ENCODE measurements around the gene TEAD1.
A peak's percentile ranks its signal among the peaks of the same experiment; 100 is the strongest.

TEAD1 gene

GRCh38 chr11:12885717-12886239 is 211.6 kb downstream of the TEAD1 start:
- no peaks in the 10 kb centered on the region for H3K27me3 ChIP-seq (ENCODE audit: control insufficient read depth in 1 of 2, insufficient read depth in 2 of 2, low read length in 2 of 2)
- peak overlapping the region; percentile 82 for H3K27ac ChIP-seq (ENCODE audit: low read depth, low read length)
- H3K9me3 ChIP-seq (ENCODE audit: low read length): no peaks in the 10 kb centered on the region
- peak overlapping the region; percentile 1 for H3K9ac ChIP-seq (ENCODE audit: low read length)
- peaks cover 23% of the 10 kb centered on the region for H3K36me3 ChIP-seq (ENCODE audit: insufficient read depth, low read length)
- no peak overlapping the region for H3K4me3 ChIP-seq (ENCODE audit: low read depth in 1 of 2, low read length in 2 of 2)
- H3K4me1 ChIP-seq (ENCODE audit: insufficient read depth, low read length): peaks cover 55% of the 10 kb centered on the region

- Histone ChIP-seq H3K9ac (ENCODE audit: low read length) (no peak overlapping the region), H3K36me3 (ENCODE audit: insufficient read depth, low read length) (peaks cover 17% of the 10 kb centered on the region), H3K4me1 (ENCODE audit: insufficient read depth, low read length) (peaks cover 56% of the 10 kb centered on the region), H3K27me3 (ENCODE audit: control insufficient read depth in 1 of 2, insufficient read depth in 2 of 2, low read length in 2 of 2) (no peaks in the 10 kb centered on the region), H3K4me3 (ENCODE audit: low read depth in 1 of 2, low read length in 2 of 2) (no peak overlapping the region), H3K9me3 (ENCODE audit: low read length) (no peaks in the 10 kb centered on the region), H3K27ac (ENCODE audit: low read depth, low read length) (peak overlapping the region; percentile 82)
These were observed 212.3 kb downstream of the TEAD1 start for GRCh38 chr11:12886508-12886907.

- H3K9me3 ChIP-seq (ENCODE audit: low read length): no peaks in the 10 kb centered on the region
- H3K36me3 ChIP-seq (ENCODE audit: insufficient read depth, low read length): peaks cover 4% of the 10 kb centered on the region
- peak overlapping the region; percentile 87 for H3K27ac ChIP-seq (ENCODE audit: low read depth, low read length)
- H3K4me3 ChIP-seq (ENCODE audit: low read depth in 1 of 2, low read length in 2 of 2): no peak overlapping the region
- no peak overlapping the region for H3K9ac ChIP-seq (ENCODE audit: low read length)
- H3K27me3 ChIP-seq (ENCODE audit: control insufficient read depth in 1 of 2, insufficient read depth in 2 of 2, low read length in 2 of 2): no peaks in the 10 kb centered on the region
- H3K4me1 ChIP-seq (ENCODE audit: insufficient read depth, low read length): peaks cover 58% of the 10 kb centered on the region
These were observed 214.4 kb downstream of the TEAD1 start for GRCh38 chr11:12888525-12889158.

GRCh38 chr11:12889243-12889642 is 215.0 kb downstream of the TEAD1 start:
- H3K36me3 ChIP-seq (ENCODE audit: insufficient read depth, low read length): peaks cover 6% of the 10 kb centered on the region
- H3K27ac ChIP-seq (ENCODE audit: low read depth, low read length): peak overlapping the region; percentile 87
- H3K27me3 ChIP-seq (ENCODE audit: control insufficient read depth in 1 of 2, insufficient read depth in 2 of 2, low read length in 2 of 2): no peaks in the 10 kb centered on the region
- no peak overlapping the region for H3K4me3 ChIP-seq (ENCODE audit: low read depth in 1 of 2, low read length in 2 of 2)
- H3K9ac ChIP-seq (ENCODE audit: low read length): no peak overlapping the region
- H3K4me1 ChIP-seq (ENCODE audit: insufficient read depth, low read length): peaks cover 59% of the 10 kb centered on the region
- no peaks in the 10 kb centered on the region for H3K9me3 ChIP-seq (ENCODE audit: low read length)

- Histone ChIP-seq H3K27ac (ENCODE audit: low read depth, low read length) (peak overlapping the region; percentile 87), H3K4me1 (ENCODE audit: insufficient read depth, low read length) (peaks cover 51% of the 10 kb centered on the region)
These were observed 216.3 kb downstream of the TEAD1 start for GRCh38 chr11:12890476-12890875.

GRCh38 chr11:12893787-12894672 is 219.8 kb downstream of the TEAD1 start:
- Histone ChIP-seq H3K36me3 (ENCODE audit: insufficient read depth, low read length) (peaks cover 6% of the 10 kb centered on the region), H3K4me1 (ENCODE audit: insufficient read depth, low read length) (peaks cover 55% of the 10 kb centered on the region), H3K27me3 (ENCODE audit: control insufficient read depth in 1 of 2, insufficient read depth in 2 of 2, low read length in 2 of 2) (no peaks in the 10 kb centered on the region), H3K9ac (ENCODE audit: low read length) (no peak overlapping the region), H3K4me3 (ENCODE audit: low read depth in 1 of 2, low read length in 2 of 2) (no peak overlapping the region), H3K27ac (ENCODE audit: low read depth, low read length) (peak overlapping the region; percentile 5), H3K9me3 (ENCODE audit: low read length) (no peaks in the 10 kb centered on the region)

More at GRCh38 chr11:12890476-12890875, 216.3 kb downstream of the TEAD1 start:
- H3K9ac ChIP-seq (ENCODE audit: low read length): no peak overlapping the region
- H3K36me3 ChIP-seq (ENCODE audit: insufficient read depth, low read length): peaks cover 6% of the 10 kb centered on the region
- no peak overlapping the region for H3K4me3 ChIP-seq (ENCODE audit: low read depth in 1 of 2, low read length in 2 of 2)
- H3K9me3 ChIP-seq (ENCODE audit: low read length): no peaks in the 10 kb centered on the region
- H3K27me3 ChIP-seq (ENCODE audit: control insufficient read depth in 1 of 2, insufficient read depth in 2 of 2, low read length in 2 of 2): no peaks in the 10 kb centered on the region

- Histone ChIP-seq H3K27ac (ENCODE audit: low read depth, low read length) (peak overlapping the region; percentile 31), H3K9ac (ENCODE audit: low read length) (no peak overlapping the region), H3K9me3 (ENCODE audit: low read length) (no peaks in the 10 kb centered on the region), H3K27me3 (ENCODE audit: control insufficient read depth in 1 of 2, insufficient read depth in 2 of 2, low read length in 2 of 2) (no peaks in the 10 kb centered on the region), H3K36me3 (ENCODE audit: insufficient read depth, low read length) (peaks cover 18% of the 10 kb centered on the region), H3K4me3 (ENCODE audit: low read depth in 1 of 2, low read length in 2 of 2) (no peak overlapping the region), H3K4me1 (ENCODE audit: insufficient read depth, low read length) (peaks cover 31% of the 10 kb centered on the region)
These were observed 223.2 kb downstream of the TEAD1 start for GRCh38 chr11:12897390-12897789.

- Histone ChIP-seq H3K4me3 (ENCODE audit: low read depth in 1 of 2, low read length in 2 of 2) (no peak overlapping the region), H3K27me3 (ENCODE audit: control insufficient read depth in 1 of 2, insufficient read depth in 2 of 2, low read length in 2 of 2) (no peaks in the 10 kb centered on the region), H3K36me3 (ENCODE audit: insufficient read depth, low read length) (peaks cover 23% of the 10 kb centered on the region), H3K4me1 (ENCODE audit: insufficient read depth, low read length) (peaks cover 27% of the 10 kb centered on the region), H3K9ac (ENCODE audit: low read length) (no peak overlapping the region), H3K9me3 (ENCODE audit: low read length) (no peaks in the 10 kb centered on the region), H3K27ac (ENCODE audit: low read depth, low read length) (no peak overlapping the region)
These were observed 223.6 kb downstream of the TEAD1 start for GRCh38 chr11:12897867-12898266.

GRCh38 chr11:12900496-12900895 is 226.3 kb downstream of the TEAD1 start:
- Histone ChIP-seq H3K36me3 (ENCODE audit: insufficient read depth, low read length) (peaks cover 25% of the 10 kb centered on the region), H3K9me3 (ENCODE audit: low read length) (no peaks in the 10 kb centered on the region), H3K9ac (ENCODE audit: low read length) (no peak overlapping the region), H3K27ac (ENCODE audit: low read depth, low read length) (no peak overlapping the region), H3K4me1 (ENCODE audit: insufficient read depth, low read length) (peaks cover 15% of the 10 kb centered on the region), H3K4me3 (ENCODE audit: low read depth in 1 of 2, low read length in 2 of 2) (no peak overlapping the region), H3K27me3 (ENCODE audit: control insufficient read depth in 1 of 2, insufficient read depth in 2 of 2, low read length in 2 of 2) (no peaks in the 10 kb centered on the region)

- H3K4me3 ChIP-seq (ENCODE audit: low read depth in 1 of 2, low read length in 2 of 2): no peak overlapping the region
- H3K27me3 ChIP-seq (ENCODE audit: control insufficient read depth in 1 of 2, insufficient read depth in 2 of 2, low read length in 2 of 2): no peaks in the 10 kb centered on the region
- H3K9ac ChIP-seq (ENCODE audit: low read length): no peak overlapping the region
- no peaks in the 10 kb centered on the region for H3K9me3 ChIP-seq (ENCODE audit: low read length)
- H3K4me1 ChIP-seq (ENCODE audit: insufficient read depth, low read length): peaks cover 15% of the 10 kb centered on the region
- H3K27ac ChIP-seq (ENCODE audit: low read depth, low read length): no peak overlapping the region
- peaks cover 25% of the 10 kb centered on the region for H3K36me3 ChIP-seq (ENCODE audit: insufficient read depth, low read length)
These were observed 227.1 kb downstream of the TEAD1 start for GRCh38 chr11:12901272-12901671.

- peaks cover 25% of the 10 kb centered on the region for H3K36me3 ChIP-seq (ENCODE audit: insufficient read depth, low read length)
- H3K4me1 ChIP-seq (ENCODE audit: insufficient read depth, low read length): peaks cover 15% of the 10 kb centered on the region
- no peak overlapping the region for H3K27ac ChIP-seq (ENCODE audit: low read depth, low read length)
These were observed 227.8 kb downstream of the TEAD1 start for GRCh38 chr11:12901874-12902481.

More at GRCh38 chr11:12901874-12902481, 227.8 kb downstream of the TEAD1 start:
- H3K9ac ChIP-seq (ENCODE audit: low read length): no peak overlapping the region
- H3K27me3 ChIP-seq (ENCODE audit: control insufficient read depth in 1 of 2, insufficient read depth in 2 of 2, low read length in 2 of 2): no peaks in the 10 kb centered on the region
- no peak overlapping the region for H3K4me3 ChIP-seq (ENCODE audit: low read depth in 1 of 2, low read length in 2 of 2)
- no peaks in the 10 kb centered on the region for H3K9me3 ChIP-seq (ENCODE audit: low read length)
